K562 (cell line): ENCODE measurements around the gene MPHOSPH9. TPM values are rescaled to one million over a fixed set of nuclear protein-coding genes. Genes with fewer than 3 reads are reported as not detected.

Experiments
- ATAC-seq: fragments of 200-7000 bp; cut with Tn5 transposase; 3 replicates; pipeline ENCODE4 v1.9.1; 2020; ENCODE audit warnings: moderate library complexity
- BruUV-seq: library from RNA; stranded (reverse); fragments of 400-500 nt; replicated peaks from 2 replicates; lab custom pipeline; 2021; lab: Mats Ljungman, UMichigan
- CTCF ChIA-PET: fragments of 300-600 bp; formaldehyde crosslinking; extraction: SDS; loops from one replicate; lab custom pipeline; 2021; ENCODE audit warnings: low intra/inter-chr PET ratio; lab: Yijun Ruan, JAX
- POLR2A ChIA-PET: fragments of 300-600, 350-650 bp; sonication (Branson Sonifier 250); formaldehyde crosslinking; extraction: SDS; loops from one replicate; lab custom pipeline; 2021; ENCODE audit warnings: antibody characterized with exemption, inconsistent platforms; lab: Yijun Ruan, JAX
- DNase-seq, 4 experiments: peaks; one replicate each; pipeline versions ENCODE4 v3.0.0 to v3.0.0-alpha.2; 2011 to 2018; ENCODE audit warnings: low spot score in 3 of 4, mixed read lengths in 3 of 4; ENCODE audit errors: extremely low read depth in 1 of 4
- FAIRE-seq: peaks from 2 replicates; lab custom pipeline; 2011; peaks lifted over from hg19 to GRCh38; lab: Jason Lieb, UNC
- H2AFZ ChIP-seq: 2 replicates; pipeline ENCODE4 v1.6.0; 2011; ENCODE audit warnings: low read depth, low read length, control low read depth, inconsistent platforms
- H3K27ac ChIP-seq: fragments of 200-600 bp; 3 replicates; pipeline ENCODE4 v1.8.0; 2011; ENCODE audit warnings: low read depth, mild to moderate bottlenecking, control low read depth, inconsistent platforms, low read length, moderate library complexity, mixed read lengths; ENCODE audit errors: extremely low read depth
- H3K27me3 ChIP-seq, 2 experiments: fragments of 300-600 bp in 1 of 2; 2 replicates in 1 of 2; 3 replicates in 1 of 2; pipeline versions ENCODE4 v1.6.0 to v1.8.0; 2011; ENCODE audit warnings: inconsistent platforms in 2 of 2, low read length in 2 of 2, mild to moderate bottlenecking in 1 of 2, mixed read lengths in 1 of 2, moderate library complexity in 1 of 2; ENCODE audit not compliant: control insufficient read depth in 2 of 2, insufficient read depth in 2 of 2
- H3K36me3 ChIP-seq: fragments of 300-600 bp; 3 replicates; pipeline ENCODE4 v1.8.0; 2011; ENCODE audit warnings: mild to moderate bottlenecking, low read length, inconsistent platforms; ENCODE audit not compliant: control insufficient read depth, insufficient read depth
- H3K4me1 ChIP-seq, 2 experiments: fragments of 200-600 bp in 1 of 2; replicated peaks in 1 of 2; 2 replicates in 1 of 2; 3 replicates in 1 of 2; pipeline versions ENCODE4 v1.5.1 to v1.8.0; 2011; ENCODE audit warnings: inconsistent platforms in 2 of 2, low read length in 2 of 2, mild to moderate bottlenecking in 1 of 2, mixed read lengths in 1 of 2, moderate library complexity in 1 of 2; ENCODE audit not compliant: control insufficient read depth in 2 of 2, insufficient read depth in 2 of 2
- H3K4me2 ChIP-seq: 2 replicates; pipeline ENCODE4 v1.6.1; 2011; ENCODE audit warnings: low read length, control low read depth, inconsistent platforms, mixed read lengths; ENCODE audit not compliant: insufficient read depth
- H3K4me3 ChIP-seq: fragments of 200-600 bp; sonication (generic), shearing (Covaris generic); 2 replicates; pipeline ENCODE4 v1.5.1; 2016; ENCODE audit warnings: control low read depth, inconsistent platforms
- H3K79me2 ChIP-seq: fragments of 200-600 bp; 3 replicates; pipeline ENCODE4 v1.8.0; 2011; ENCODE audit warnings: low read length, inconsistent platforms; ENCODE audit not compliant: control insufficient read depth, insufficient read depth
- H3K9ac ChIP-seq, 2 experiments: 2 replicates each; pipeline versions ENCODE4 v1.6.0 to v1.6.1; 2011; ENCODE audit warnings: low read depth in 2 of 2, low read length in 2 of 2, control low read depth in 1 of 2, inconsistent platforms in 1 of 2, mild to moderate bottlenecking in 1 of 2, mixed read lengths in 1 of 2; ENCODE audit not compliant: insufficient read depth in 1 of 2
- H3K9me1 ChIP-seq: one replicate; pipeline ENCODE4 v1.6.0; 2011; ENCODE audit warnings: inconsistent platforms, mild to moderate bottlenecking, low read length, moderate library complexity; ENCODE audit not compliant: control insufficient read depth, insufficient read depth
- H3K9me3 ChIP-seq: replicated peaks from 2 replicates; pipeline ENCODE4 v1.5.1; 2011; ENCODE audit warnings: low read depth, low read length, inconsistent platforms; ENCODE audit not compliant: control insufficient read depth, insufficient read depth
- H4K20me1 ChIP-seq: replicated peaks from 2 replicates; pipeline ENCODE4 v1.6.1; 2011; ENCODE audit warnings: low read length, inconsistent platforms, mixed read lengths; ENCODE audit not compliant: control insufficient read depth, insufficient read depth
- PHF8 ChIP-seq: fragments of 200-600 bp; sonication (generic); IDR thresholded peaks from 2 replicates; pipeline ENCODE4 v1.6.1; 2012; ENCODE audit warnings: mixed run types, mild to moderate bottlenecking, inconsistent platforms, low read length, moderate library complexity, borderline replicate concordance
- SNIP1 ChIP-seq: fragments of 450-650 bp; IDR thresholded peaks from 2 replicates; pipeline ENCODE4 v1.7.1; 2017; ENCODE audit warnings: low read depth, mild to moderate bottlenecking
- SOX6 ChIP-seq: fragments of 450-650 bp; IDR thresholded peaks from 2 replicates; pipeline ENCODE4 v1.6.1; 2014; ENCODE audit warnings: mild to moderate bottlenecking
- ZBTB33 ChIP-seq: sonication (generic); formaldehyde crosslinking; IDR thresholded peaks from 2 replicates; pipeline ENCODE4 v1.8.1; 2023; ENCODE audit warnings: mild to moderate bottlenecking, missing genetic modification reagents
- WGBS: fragments of 100-300 bp; shearing (Covaris generic); methylation state at CpG from one replicate; pipeline ENCODE4 v1.1.6; 2016; ENCODE audit warnings: low coverage, mixed read lengths; ENCODE audit not compliant: insufficient coverage; ENCODE audit errors: missing lambda C conversion rate; 5-methylcytosine and 5-hydroxymethylcytosine counted together
- in situ Hi-C: fragments of 300-500 bp; cut with MboI; formaldehyde crosslinking; loops from 4 replicates; pipeline ENCODE4 v1.15.0; 2018; ENCODE audit warnings: inconsistent platforms, mixed read lengths
- intact Hi-C: fragments of 100-400 bp; cut with micrococcal nuclease; formaldehyde crosslinking; loops from 2 replicates; pipeline ENCODE4 v1.14.2; 2022
- polyA plus RNA-seq, 8 experiments: library from polyadenylated mRNA; depleted of rRNA in 4 of 8; stranded (reverse) in 5 of 8; unstranded in 3 of 8; fragments of >200 nt; fragmentation: Nextera tagmentation in 2 of 8; fragmentation: Illumina TruSeq in 1 of 8; extraction: Ambion mirVana in 2 of 8; extraction: Trizol in 1 of 8; gene quantifications; 2 replicates each; pipeline versions ENCODE4 v1.2.1 to v1.2.3, GENCODE V29; 2011 to 2014; ENCODE audit warnings: inconsistent platforms in 1 of 8, missing spikeins in 1 of 8
- total RNA-seq, 7 experiments: library from RNA; depleted of rRNA in 6 of 7; stranded (reverse); fragments of >200 nt in 6 of 7; fragmentation: Illumina TruSeq in 2 of 7; extraction: Trizol in 2 of 7; gene quantifications; 2 replicates each; pipeline versions ENCODE4 v1.2.1 to v1.2.3, GENCODE V29; 2011 to 2021; ENCODE audit warnings: low replicate concordance in 1 of 7

Gene MPHOSPH9
- total and polyA plus RNA-seq, 9 of the 15 experiments (the other 6 are each of a cell fraction or from before 2014, with no cell fraction given): 14.2 to 103 (median 54.5) TPM

GRCh38 chr12:123268850-123269249 is 35.9 kb upstream of the MPHOSPH9 start:
- no peak for FAIRE-seq
- Histone ChIP-seq H3K27ac (no peak overlapping the region), H3K4me3 (no peak overlapping the region)

GRCh38 chr12:123267991-123268843 is 35.3 kb upstream of the MPHOSPH9 start:
- no peaks in the 10 kb centered on the region for H3K9me1 ChIP-seq
- H2AFZ ChIP-seq: no peak overlapping the region
- no peak overlapping the region for H3K4me2 ChIP-seq
- intact Hi-C loops (no loop called here), in situ Hi-C loops (no loop called here)
- no peaks in the 10 kb centered on the region for H4K20me1 ChIP-seq
- FAIRE-seq: no peak
- no peaks in the 10 kb centered on the region for H3K9me3 ChIP-seq
- peaks cover 27% of the 10 kb centered on the region for H3K79me2 ChIP-seq
- no peak for DNase-seq
- peak overlapping the region in 1 of 2 experiments; percentile 58; a peak in 2 of 4 replicates for H3K9ac ChIP-seq
- ChIA-PET CTCF (no interaction called here), POLR2A (interaction anchor here (0.6 to 1.2 kb wide), 4 partner anchors 10 to 321 kb away, joined by 3 to 6 read pairs (median 3); partner anchors contain the start of genes MPHOSPH9 and MTRFR)
- no peak overlapping the region for H3K4me3 ChIP-seq
- H3K4me1 ChIP-seq: peaks cover 6 to 44% of the 10 kb centered on the region in 2 experiments; a peak in 2 of 5 replicates
- no peak for ATAC-seq
- 83% methylated on average over 32 of the region's 36 CpGs for WGBS
- peaks cover 30% of the 10 kb centered on the region; the same call in 2 of the 3 replicates for H3K36me3 ChIP-seq
- H3K27ac ChIP-seq: no peak overlapping the region
- H3K27me3 ChIP-seq: no peaks in the 10 kb centered on the region
- BruUV-seq: no TSS peak
- TF ChIP-seq ZBTB33 (CRISPR knock-in tag) (peak; percentile 80), SOX6 (no peak)

More at GRCh38 chr12:123268850-123269249, 35.9 kb upstream of the MPHOSPH9 start:
- no TSS peak for BruUV-seq
- 93% methylated on average over 12 of the region's 13 CpGs for WGBS
- Histone ChIP-seq H3K9me1 (no peaks in the 10 kb centered on the region), H3K27me3 (no peaks in the 10 kb centered on the region), H3K4me1 (peaks cover 6 to 44% of the 10 kb centered on the region in 2 experiments; a peak in 2 of 5 replicates), H3K4me2 (no peak overlapping the region), H2AFZ (no peak overlapping the region), H3K36me3 (peaks cover 25% of the 10 kb centered on the region; the same call in 2 of the 3 replicates), H3K79me2 (peaks cover 27% of the 10 kb centered on the region), H4K20me1 (no peaks in the 10 kb centered on the region), H3K9me3 (no peaks in the 10 kb centered on the region), H3K9ac (peak overlapping the region in 1 of 2 experiments; percentile 35; a peak in 1 of 4 replicates)
- CTCF ChIA-PET: no interaction called here
- ATAC-seq: no peak
- TF ChIP-seq PHF8 (0 out of 2 replicates have a peak, but pooled peaks have one; percentile 8), SNIP1 (no peak)
- in situ Hi-C loops (no loop called here), intact Hi-C loops (no loop called here)
- no peak for DNase-seq
- POLR2A ChIA-PET: interaction anchor here (0.6 to 1.2 kb wide), 3 partner anchors 36 to 141 kb away, joined by 3 to 9 read pairs (median 6); partner anchors contain the start of genes MPHOSPH9 and MTRFR
